HepG2 (cell line): ENCODE measurements around the gene TYW1B.

Experiments
- CSRNP1 ChIP-seq: sonication (generic); formaldehyde crosslinking; IDR thresholded peaks from 2 replicates; pipeline ENCODE4 v1.8.1; 2023; ENCODE audit warnings: mild to moderate bottlenecking, missing genetic modification reagents
- GPBP1L1 ChIP-seq: sonication (generic); formaldehyde crosslinking; IDR thresholded peaks from 2 replicates; pipeline ENCODE4 v1.5.0; 2020; ENCODE audit warnings: mild to moderate bottlenecking, missing genetic modification reagents
- POLR2AphosphoS2 ChIP-seq: IDR thresholded peaks from 2 replicates; pipeline ENCODE4 v1.6.1; 2011; ENCODE audit warnings: low read depth, low read length, improper control_type of control experiment
- RFX5 ChIP-seq: IDR thresholded peaks from 2 replicates; pipeline ENCODE4 v1.6.1; 2011; ENCODE audit warnings: low read depth, low read length, improper control_type of control experiment
- SMC3 ChIP-seq: IDR thresholded peaks from 2 replicates; pipeline ENCODE4 v1.6.1; 2011; ENCODE audit warnings: low read length, improper control_type of control experiment
- ZNF30 ChIP-seq: sonication (generic); formaldehyde crosslinking; IDR thresholded peaks from 2 replicates; pipeline ENCODE4 v1.5.0; 2020; ENCODE audit warnings: mild to moderate bottlenecking, missing genetic modification reagents

GRCh38 chr7:72674394-72674793 lies 153.6 kb downstream of the TYW1B start:
- TF ChIP-seq POLR2AphosphoS2 (no peak), CSRNP1 (CRISPR knock-in tag) (no peak), GPBP1L1 (CRISPR knock-in tag) (no peak), RFX5 (no peak), ZNF30 (CRISPR knock-in tag) (no peak), SMC3 (no peak)
